Fibroblast of lung (primary cell): ENCODE measurements around the gene PAGE2.

Experiments used
- EZH2 ChIP-seq: IDR thresholded peaks from 2 replicates; pipeline ENCODE4 v1.5.1; 2012; ENCODE audit warnings: low read length, control low read depth, mild to moderate bottlenecking; ENCODE audit errors: missing control alignments
- TF ChIP-seq, protein P1 (sequence below), 2 donors: IDR thresholded peaks in 1 of 2; conservative IDR thresholded peaks in 1 of 2; 1 replicate in 1 of 2; 2 replicates in 1 of 2; pipeline ENCODE4 v1.5.1; 2011 to 2012; ENCODE audit warnings: low read length in 2 of 2, control low read depth in 1 of 2, inconsistent platforms in 1 of 2, low read depth in 1 of 2, mild to moderate bottlenecking in 1 of 2

DNA sequence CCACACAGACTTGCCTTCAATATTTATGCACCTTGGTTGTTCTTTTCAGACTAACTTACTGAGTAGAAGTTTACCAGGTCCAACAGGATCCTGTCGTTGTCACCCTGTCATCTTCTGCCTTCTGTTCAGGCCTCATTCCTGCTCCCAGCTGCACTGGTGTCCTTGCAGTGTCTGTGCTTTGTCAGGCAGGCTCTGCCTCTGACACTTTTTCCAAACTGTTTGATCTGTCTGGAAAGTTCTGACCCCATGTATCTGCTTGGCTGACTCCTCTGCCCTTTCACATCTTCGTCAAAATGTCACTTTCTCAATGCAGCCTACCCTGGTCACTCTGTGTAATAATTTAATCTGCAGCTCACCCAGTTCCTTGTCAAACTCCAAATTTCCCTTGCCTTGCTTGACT lies 9.9 kb downstream of the PAGE2 start:
- TF ChIP-seq EZH2: no peak
- TF ChIP-seq, protein P1, sequence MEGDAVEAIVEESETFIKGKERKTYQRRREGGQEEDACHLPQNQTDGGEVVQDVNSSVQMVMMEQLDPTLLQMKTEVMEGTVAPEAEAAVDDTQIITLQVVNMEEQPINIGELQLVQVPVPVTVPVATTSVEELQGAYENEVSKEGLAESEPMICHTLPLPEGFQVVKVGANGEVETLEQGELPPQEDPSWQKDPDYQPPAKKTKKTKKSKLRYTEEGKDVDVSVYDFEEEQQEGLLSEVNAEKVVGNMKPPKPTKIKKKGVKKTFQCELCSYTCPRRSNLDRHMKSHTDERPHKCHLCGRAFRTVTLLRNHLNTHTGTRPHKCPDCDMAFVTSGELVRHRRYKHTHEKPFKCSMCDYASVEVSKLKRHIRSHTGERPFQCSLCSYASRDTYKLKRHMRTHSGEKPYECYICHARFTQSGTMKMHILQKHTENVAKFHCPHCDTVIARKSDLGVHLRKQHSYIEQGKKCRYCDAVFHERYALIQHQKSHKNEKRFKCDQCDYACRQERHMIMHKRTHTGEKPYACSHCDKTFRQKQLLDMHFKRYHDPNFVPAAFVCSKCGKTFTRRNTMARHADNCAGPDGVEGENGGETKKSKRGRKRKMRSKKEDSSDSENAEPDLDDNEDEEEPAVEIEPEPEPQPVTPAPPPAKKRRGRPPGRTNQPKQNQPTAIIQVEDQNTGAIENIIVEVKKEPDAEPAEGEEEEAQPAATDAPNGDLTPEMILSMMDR (conservative IDR thresholded peaks at IDR 0.05 in 1 of 2, IDR thresholded peaks at IDR 0.05 in 1 of 2; ENCODE audit: low read depth in 1 of 2, low read length in 2 of 2): no peak
